Peyer's patch (tissue), 4 donors: ENCODE results near the gene DIPK1A. TPM values are rescaled to one million over a fixed set of nuclear protein-coding genes. Genes with fewer than 3 reads are reported as not detected.

Experiments used
- DNase-seq, 3 donors: peaks; one replicate each; pipeline ENCODE4 v3.0.0-alpha.2; 2017 to 2019
- H3K27ac ChIP-seq, 4 donors: fragments of 200-600 bp; sonication (generic); one replicate each; pipeline ENCODE4 v1.5.1; 2016 to 2019
- H3K27me3 ChIP-seq, 2 donors: fragments of 200-600 bp; sonication (generic); one replicate each; pipeline ENCODE4 v1.5.1; 2019
- H3K36me3 ChIP-seq, 3 donors: fragments of 200-600 bp; sonication (generic); one replicate each; pipeline ENCODE4 v1.5.1; 2016 to 2019
- H3K4me1 ChIP-seq, 4 donors: fragments of 200-600 bp; sonication (generic); one replicate each; pipeline ENCODE4 v1.5.1; 2016 to 2019
- H3K4me3 ChIP-seq, 4 donors: fragments of 200-600 bp; sonication (generic); 1 replicate in 3 of 4; 2 replicates in 1 of 4; pipeline ENCODE4 v1.5.1; 2016 to 2019; ENCODE audit warnings: mild to moderate bottlenecking in 1 of 4
- H3K9me3 ChIP-seq, 4 donors: fragments of 200-600 bp; sonication (generic); one replicate each; pipeline ENCODE4 v1.5.1; 2016 to 2019; ENCODE audit warnings: mild to moderate bottlenecking in 1 of 4
- POLR2A ChIP-seq, 2 donors: fragments of 450-650 bp; IDR thresholded peaks; one replicate each; pipeline ENCODE4 v1.5.1; 2017; ENCODE audit warnings: antibody characterized with exemption in 2 of 2, mild to moderate bottlenecking in 2 of 2, moderate library complexity in 2 of 2
- total RNA-seq, 4 donors: library from RNA; depleted of rRNA; stranded (reverse); fragments of >200 nt; gene quantifications; one replicate each; pipeline ENCODE4 v1.1.0, GENCODE V29; 2016
- TF ChIP-seq, protein P1 (sequence below), 6 experiments: fragments of 450-650 bp in 4 of 6; fragments of 200-600 bp in 2 of 6; sonication (generic) in 1 of 6; IDR thresholded peaks; one replicate each; pipeline ENCODE4 v1.5.1; 2017 to 2019; ENCODE audit warnings: antibody characterized with exemption in 6 of 6, mild to moderate bottlenecking in 3 of 6, moderate library complexity in 1 of 6

The DIPK1A gene
- total RNA-seq, 4 donors from 2014 or later, result 5.1 to 12.4 (median 7.8) TPM

DNA sequence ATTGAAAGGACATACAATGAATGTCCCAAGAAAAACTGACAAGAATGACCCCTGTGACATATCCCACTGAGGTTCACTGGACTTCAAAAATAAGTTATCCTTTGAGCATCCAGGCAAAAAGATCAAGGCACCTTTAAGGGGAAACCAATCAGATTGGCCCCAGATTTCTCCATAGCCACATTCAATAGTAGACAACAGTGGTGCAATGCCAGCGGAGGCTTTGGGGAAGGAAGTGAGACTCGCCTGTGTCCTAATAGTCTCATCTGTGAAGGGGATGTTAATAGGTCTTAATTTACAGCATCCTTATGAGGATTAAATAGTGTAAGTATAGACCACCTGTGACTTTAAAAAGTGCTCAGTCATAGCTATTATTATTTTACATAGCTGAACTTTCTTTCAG is 108.0 kb downstream of the DIPK1A start:
- H3K27me3 ChIP-seq, result no peaks in the 10 kb centered on the region
- peaks cover 0 to 3% (median 0%) of the 10 kb centered on the region in 4 donors for H3K4me1 ChIP-seq
- TF ChIP-seq POLR2A (IDR thresholded peaks at IDR 0.05), result no peak
- TF ChIP-seq, protein P1, sequence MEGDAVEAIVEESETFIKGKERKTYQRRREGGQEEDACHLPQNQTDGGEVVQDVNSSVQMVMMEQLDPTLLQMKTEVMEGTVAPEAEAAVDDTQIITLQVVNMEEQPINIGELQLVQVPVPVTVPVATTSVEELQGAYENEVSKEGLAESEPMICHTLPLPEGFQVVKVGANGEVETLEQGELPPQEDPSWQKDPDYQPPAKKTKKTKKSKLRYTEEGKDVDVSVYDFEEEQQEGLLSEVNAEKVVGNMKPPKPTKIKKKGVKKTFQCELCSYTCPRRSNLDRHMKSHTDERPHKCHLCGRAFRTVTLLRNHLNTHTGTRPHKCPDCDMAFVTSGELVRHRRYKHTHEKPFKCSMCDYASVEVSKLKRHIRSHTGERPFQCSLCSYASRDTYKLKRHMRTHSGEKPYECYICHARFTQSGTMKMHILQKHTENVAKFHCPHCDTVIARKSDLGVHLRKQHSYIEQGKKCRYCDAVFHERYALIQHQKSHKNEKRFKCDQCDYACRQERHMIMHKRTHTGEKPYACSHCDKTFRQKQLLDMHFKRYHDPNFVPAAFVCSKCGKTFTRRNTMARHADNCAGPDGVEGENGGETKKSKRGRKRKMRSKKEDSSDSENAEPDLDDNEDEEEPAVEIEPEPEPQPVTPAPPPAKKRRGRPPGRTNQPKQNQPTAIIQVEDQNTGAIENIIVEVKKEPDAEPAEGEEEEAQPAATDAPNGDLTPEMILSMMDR (IDR thresholded peaks at IDR 0.05), result no peak
- H3K27ac ChIP-seq, result no peak overlapping the region
- H3K4me3 ChIP-seq, result no peak overlapping the region
- DNase-seq, result no peak
- peaks cover 0 to 5% (median 0%) of the 10 kb centered on the region in 3 donors for H3K36me3 ChIP-seq
- H3K9me3 ChIP-seq, result no peaks in the 10 kb centered on the region

DNA sequence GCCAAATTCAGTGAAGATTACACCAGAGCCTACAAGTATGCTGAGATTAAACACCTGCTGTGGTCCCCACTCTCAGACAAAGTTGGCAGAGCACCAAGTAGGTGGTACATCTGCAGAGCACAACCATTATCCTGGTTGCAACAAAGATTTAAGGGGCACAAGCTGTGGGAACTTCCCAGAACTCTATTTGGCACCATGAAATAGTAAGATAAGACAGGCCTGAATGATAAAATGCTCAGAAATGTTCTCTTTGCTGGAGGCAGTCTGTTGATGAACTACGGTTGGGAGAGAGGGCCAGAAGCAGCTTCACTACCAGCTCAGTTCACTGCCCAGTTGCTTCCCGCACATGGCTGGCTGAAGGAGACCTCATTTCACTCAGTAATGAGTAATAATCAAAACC is 109.5 kb downstream of the DIPK1A start:
- Histone ChIP-seq H3K36me3 (peaks cover 0 to 5% (median 0%) of the 10 kb centered on the region in 3 donors), H3K9me3 (no peaks in the 10 kb centered on the region), H3K27ac (no peak overlapping the region), H3K27me3 (no peaks in the 10 kb centered on the region), H3K4me1 (no peaks in the 10 kb centered on the region), H3K4me3 (no peak overlapping the region)
- no peak for TF ChIP-seq POLR2A (IDR thresholded peaks at IDR 0.05)
- TF ChIP-seq, protein P1 (IDR thresholded peaks at IDR 0.05), result no peak
- DNase-seq, result no peak

DNA sequence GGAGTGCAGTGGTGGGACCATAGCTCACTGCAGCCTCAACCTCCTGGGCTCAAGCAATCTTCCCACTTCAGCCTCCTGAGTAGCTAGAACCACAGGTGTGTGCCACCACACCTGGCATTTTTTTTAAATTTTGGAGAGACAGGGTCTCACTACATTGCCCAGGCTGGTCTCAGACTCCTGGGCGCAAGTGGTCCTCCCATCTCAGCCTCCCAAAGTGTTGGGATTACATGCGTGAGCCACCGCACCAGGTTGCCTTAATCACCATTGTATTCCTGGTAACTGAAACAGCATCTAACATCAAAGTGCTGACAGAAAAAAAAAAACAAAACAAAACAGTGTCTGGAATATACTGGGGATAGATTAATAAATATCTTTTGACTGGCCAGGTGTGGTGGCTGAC is 111.2 kb downstream of the DIPK1A start:
- DNase-seq, result no peak
- Histone ChIP-seq H3K4me3 (no peak overlapping the region), H3K9me3 (no peaks in the 10 kb centered on the region), H3K27ac (no peak overlapping the region), H3K4me1 (no peaks in the 10 kb centered on the region), H3K27me3 (no peaks in the 10 kb centered on the region), H3K36me3 (peaks cover 0 to 5% (median 0%) of the 10 kb centered on the region in 3 donors)
- TF ChIP-seq, protein P1 (IDR thresholded peaks at IDR 0.05), result no peak
- TF ChIP-seq POLR2A (IDR thresholded peaks at IDR 0.05), result no peak

DNA sequence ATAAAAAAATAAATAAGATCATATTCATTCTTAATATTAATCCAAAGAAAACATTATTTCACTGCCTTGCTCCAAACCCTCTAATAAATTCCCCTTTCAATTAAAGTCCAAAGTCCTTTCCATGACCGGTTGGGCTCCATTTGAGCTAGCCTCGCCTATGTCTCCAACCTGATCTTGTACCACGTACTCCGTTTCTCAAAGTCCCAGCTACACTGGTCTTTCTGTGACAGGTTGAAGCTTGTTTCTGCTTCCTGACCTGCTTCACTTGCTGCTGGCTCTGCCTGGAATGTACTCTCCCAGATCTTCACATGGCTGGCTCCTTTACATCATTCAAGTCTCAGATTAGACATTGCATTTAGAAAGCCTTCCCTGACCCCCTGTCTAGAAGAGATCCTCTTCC is 113.1 kb downstream of the DIPK1A start:
- TF ChIP-seq, protein P1 (IDR thresholded peaks at IDR 0.05), result no peak
- no peak for TF ChIP-seq POLR2A (IDR thresholded peaks at IDR 0.05)
- Histone ChIP-seq H3K27ac (no peak overlapping the region), H3K4me1 (no peaks in the 10 kb centered on the region), H3K4me3 (no peak overlapping the region), H3K36me3 (peaks cover 0 to 18% (median 0%) of the 10 kb centered on the region in 3 donors), H3K9me3 (no peaks in the 10 kb centered on the region), H3K27me3 (no peaks in the 10 kb centered on the region)
- DNase-seq, result no peak

DNA sequence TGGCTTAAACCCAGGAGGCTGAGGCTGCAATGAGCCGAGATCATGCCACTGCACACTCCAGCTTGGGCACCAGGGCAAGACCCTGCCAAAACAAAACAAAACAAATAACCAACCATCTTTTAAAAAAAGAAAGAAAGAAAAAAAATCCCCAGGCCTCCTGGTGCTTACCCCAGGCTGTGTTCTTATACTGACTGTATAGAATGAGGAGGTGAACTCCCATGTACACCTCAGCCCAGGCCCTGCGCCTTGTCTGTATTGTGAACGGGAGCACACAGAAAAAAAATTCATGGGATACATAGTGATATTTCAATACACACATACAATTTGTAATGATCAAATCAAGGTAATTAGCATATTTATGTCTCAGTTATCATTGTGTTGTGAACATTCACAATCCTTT is 115.4 kb downstream of the DIPK1A start:
- Histone ChIP-seq H3K27ac (no peak overlapping the region), H3K36me3 (peaks cover 0 to 41% (median 0%) of the 10 kb centered on the region in 3 donors), H3K4me1 (no peaks in the 10 kb centered on the region), H3K4me3 (no peak overlapping the region), H3K27me3 (no peaks in the 10 kb centered on the region), H3K9me3 (no peaks in the 10 kb centered on the region)
- DNase-seq, result no peak
- no peak for TF ChIP-seq POLR2A (IDR thresholded peaks at IDR 0.05)
- TF ChIP-seq, protein P1 (IDR thresholded peaks at IDR 0.05), result no peak

DNA sequence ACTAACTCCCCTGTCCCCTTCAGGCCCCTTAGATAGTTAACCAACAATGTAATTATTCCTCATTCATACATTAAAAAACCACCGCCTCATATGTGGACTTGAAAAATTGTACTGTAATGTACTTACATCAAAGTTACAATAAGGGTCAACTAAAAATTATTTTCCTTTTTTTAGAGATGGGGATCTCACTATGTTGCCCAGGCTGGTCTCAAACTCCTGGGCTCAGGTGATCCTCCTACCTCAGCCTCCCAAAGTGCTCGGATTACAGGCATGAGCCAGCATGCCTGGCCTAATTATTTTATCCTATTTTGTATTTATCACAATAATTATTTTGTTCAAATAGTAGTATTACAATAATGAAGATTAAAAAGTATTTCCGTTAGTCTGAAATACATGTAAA is 116.8 kb downstream of the DIPK1A start:
- DNase-seq, result no peak
- TF ChIP-seq POLR2A (IDR thresholded peaks at IDR 0.05), result no peak
- TF ChIP-seq, protein P1 (IDR thresholded peaks at IDR 0.05), result no peak
- Histone ChIP-seq H3K27me3 (no peaks in the 10 kb centered on the region), H3K27ac (no peak overlapping the region), H3K9me3 (no peaks in the 10 kb centered on the region), H3K4me1 (peaks cover 0 to 3% (median 0%) of the 10 kb centered on the region in 4 donors), H3K4me3 (no peak overlapping the region), H3K36me3 (peaks cover 0 to 51% (median 3%) of the 10 kb centered on the region in 3 donors)
